ENCODE data around the gene CCDC12.

The CCDC12 gene

DNA sequence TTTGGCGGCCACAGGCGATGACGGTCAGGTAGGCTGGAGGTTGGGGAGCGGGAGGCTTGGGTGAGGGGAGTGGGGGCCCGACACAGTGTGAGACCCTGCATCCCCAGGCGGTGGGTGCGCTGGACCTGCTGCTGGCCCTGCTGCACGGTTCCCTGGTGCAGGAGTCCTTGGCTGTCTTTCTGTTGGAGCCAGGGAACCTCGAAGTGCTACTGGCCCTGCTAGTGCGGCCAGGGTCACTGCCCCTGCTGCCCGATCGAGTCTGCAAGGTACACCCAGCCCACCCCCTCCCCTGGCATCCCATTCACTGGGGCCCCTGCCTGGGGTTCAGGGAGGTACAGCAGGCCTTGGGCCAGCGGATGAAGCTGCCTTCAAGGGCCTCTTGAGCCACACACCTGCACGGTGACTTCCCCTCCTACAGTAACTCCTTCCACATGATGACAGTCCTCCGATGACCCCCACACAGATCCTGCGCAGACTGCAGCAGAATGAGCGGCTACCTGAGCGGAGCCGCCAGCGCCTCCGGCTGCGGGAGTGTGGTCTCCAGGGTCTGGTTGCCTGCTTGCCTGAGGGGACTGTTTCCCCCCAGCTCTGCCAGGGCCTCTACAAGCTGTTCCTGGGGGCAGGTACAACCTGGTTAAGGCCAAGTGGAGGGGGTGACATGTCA lies 22.4 kb upstream of the CCDC12 start:
- TF ChIP-seq ZBTB7A (IDR thresholded peaks at IDR 0.05; ENCODE audit: low read depth) = no peak
- no peak for TF ChIP-seq TEAD4 (IDR thresholded peaks at IDR 0.05)
- TF ChIP-seq, protein P1, sequence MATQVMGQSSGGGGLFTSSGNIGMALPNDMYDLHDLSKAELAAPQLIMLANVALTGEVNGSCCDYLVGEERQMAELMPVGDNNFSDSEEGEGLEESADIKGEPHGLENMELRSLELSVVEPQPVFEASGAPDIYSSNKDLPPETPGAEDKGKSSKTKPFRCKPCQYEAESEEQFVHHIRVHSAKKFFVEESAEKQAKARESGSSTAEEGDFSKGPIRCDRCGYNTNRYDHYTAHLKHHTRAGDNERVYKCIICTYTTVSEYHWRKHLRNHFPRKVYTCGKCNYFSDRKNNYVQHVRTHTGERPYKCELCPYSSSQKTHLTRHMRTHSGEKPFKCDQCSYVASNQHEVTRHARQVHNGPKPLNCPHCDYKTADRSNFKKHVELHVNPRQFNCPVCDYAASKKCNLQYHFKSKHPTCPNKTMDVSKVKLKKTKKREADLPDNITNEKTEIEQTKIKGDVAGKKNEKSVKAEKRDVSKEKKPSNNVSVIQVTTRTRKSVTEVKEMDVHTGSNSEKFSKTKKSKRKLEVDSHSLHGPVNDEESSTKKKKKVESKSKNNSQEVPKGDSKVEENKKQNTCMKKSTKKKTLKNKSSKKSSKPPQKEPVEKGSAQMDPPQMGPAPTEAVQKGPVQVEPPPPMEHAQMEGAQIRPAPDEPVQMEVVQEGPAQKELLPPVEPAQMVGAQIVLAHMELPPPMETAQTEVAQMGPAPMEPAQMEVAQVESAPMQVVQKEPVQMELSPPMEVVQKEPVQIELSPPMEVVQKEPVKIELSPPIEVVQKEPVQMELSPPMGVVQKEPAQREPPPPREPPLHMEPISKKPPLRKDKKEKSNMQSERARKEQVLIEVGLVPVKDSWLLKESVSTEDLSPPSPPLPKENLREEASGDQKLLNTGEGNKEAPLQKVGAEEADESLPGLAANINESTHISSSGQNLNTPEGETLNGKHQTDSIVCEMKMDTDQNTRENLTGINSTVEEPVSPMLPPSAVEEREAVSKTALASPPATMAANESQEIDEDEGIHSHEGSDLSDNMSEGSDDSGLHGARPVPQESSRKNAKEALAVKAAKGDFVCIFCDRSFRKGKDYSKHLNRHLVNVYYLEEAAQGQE (IDR thresholded peaks at IDR 0.05; ENCODE audit: low read depth) = no peak
- no peak for TF ChIP-seq RAD21 (IDR thresholded peaks at IDR 0.05; ENCODE audit: low read depth)
- TF ChIP-seq CREB1 (IDR thresholded peaks at IDR 0.05; ENCODE audit: low read depth) = no peak
- no peak for TF ChIP-seq FOXM1 (IDR thresholded peaks at IDR 0.05; ENCODE audit: borderline replicate concordance, low read depth)
- TF ChIP-seq CEBPB (IDR thresholded peaks at IDR 0.05) = no peak
- TF ChIP-seq EGR1 (IDR thresholded peaks at IDR 0.05) = no peak
- no peak for TF ChIP-seq YY1 (IDR thresholded peaks at IDR 0.05; ENCODE audit: low read depth)
- TF ChIP-seq TAF1 (IDR thresholded peaks at IDR 0.05; ENCODE audit: low read depth) = no peak
- TF ChIP-seq TCF12 (IDR thresholded peaks at IDR 0.05; ENCODE audit: low read depth) = no peak
- no peak for TF ChIP-seq NFIC (IDR thresholded peaks at IDR 0.05)
- TF ChIP-seq, protein P2, sequence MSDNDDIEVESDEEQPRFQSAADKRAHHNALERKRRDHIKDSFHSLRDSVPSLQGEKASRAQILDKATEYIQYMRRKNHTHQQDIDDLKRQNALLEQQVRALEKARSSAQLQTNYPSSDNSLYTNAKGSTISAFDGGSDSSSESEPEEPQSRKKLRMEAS (IDR thresholded peaks at IDR 0.05) = no peak
- TF ChIP-seq EP300 (IDR thresholded peaks at IDR 0.05; ENCODE audit: borderline replicate concordance) = no peak

DNA sequence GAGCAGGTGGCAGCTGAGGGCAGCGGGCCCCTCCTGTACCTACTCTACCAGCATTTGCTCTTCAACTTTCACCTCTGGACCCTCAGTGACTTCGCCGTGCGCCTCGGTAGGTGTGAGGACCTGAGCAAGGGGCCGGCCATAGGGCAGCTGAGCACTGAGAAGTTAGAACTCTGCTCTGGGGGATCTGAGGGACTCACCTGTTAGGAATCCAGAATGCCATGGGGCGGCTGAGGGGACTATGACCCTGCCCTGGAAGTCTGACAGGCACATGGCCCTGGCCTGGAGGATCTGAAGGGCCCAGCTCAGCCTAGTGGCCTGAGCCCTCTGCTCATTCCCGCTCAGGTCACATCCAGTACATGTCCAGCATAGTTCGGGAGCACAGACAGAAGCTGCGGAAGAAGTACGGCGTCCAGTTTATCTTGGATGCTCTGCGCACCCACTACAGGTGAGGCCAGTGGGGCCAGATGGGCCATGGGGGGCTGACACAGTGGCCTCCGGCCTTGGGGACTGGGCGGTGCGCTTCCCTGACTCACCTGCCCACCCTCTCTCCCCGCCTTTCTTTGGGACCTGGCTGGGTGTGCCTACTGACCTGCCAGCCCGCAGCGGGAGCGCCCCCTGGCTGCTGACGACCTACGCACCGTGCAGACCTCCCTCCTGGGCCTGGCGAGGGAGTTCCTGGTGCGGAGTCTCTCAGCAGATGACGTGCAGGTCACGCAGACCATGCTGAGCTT lies 21.7 kb upstream of the CCDC12 start:
- TF ChIP-seq RAD21 (IDR thresholded peaks at IDR 0.05; ENCODE audit: low read depth) (peak; percentile 91), TAF1 (IDR thresholded peaks at IDR 0.05; ENCODE audit: low read depth) (no peak), EP300 (IDR thresholded peaks at IDR 0.05; ENCODE audit: borderline replicate concordance) (no peak)

DNA sequence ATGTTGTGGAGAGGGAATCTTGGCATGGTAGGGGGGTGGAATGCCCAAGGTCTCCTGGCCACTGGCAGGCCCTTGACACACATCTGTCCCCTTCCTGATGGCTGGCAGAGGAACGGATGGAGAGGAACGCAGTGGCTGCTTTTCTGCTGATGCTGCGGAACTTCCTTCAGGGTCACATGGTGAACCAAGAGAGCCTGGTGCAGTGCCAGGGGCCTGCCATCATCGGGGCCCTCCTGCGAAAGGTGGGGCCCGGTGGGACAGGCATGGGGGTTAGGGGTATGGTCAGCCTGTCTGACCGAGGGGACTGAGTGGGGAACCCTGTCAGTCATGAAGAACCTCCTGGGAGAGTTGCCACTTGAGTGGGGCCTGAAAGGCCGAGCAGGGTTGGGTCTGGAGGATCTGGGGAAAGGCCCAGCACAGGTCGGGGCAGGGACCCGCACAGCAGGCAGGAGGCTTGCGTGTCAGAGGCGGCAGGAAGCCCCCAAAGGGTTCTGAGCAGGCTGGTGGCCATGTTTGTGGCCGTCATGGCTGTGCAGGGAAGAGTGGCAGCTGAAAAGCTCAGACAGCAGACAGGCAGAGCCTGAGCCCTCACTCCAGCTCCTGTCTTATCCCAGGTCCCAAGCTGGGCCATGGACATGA lies 21.0 kb upstream of the CCDC12 start:
- no peak for TF ChIP-seq TAF1 (IDR thresholded peaks at IDR 0.05; ENCODE audit: low read depth)

DNA sequence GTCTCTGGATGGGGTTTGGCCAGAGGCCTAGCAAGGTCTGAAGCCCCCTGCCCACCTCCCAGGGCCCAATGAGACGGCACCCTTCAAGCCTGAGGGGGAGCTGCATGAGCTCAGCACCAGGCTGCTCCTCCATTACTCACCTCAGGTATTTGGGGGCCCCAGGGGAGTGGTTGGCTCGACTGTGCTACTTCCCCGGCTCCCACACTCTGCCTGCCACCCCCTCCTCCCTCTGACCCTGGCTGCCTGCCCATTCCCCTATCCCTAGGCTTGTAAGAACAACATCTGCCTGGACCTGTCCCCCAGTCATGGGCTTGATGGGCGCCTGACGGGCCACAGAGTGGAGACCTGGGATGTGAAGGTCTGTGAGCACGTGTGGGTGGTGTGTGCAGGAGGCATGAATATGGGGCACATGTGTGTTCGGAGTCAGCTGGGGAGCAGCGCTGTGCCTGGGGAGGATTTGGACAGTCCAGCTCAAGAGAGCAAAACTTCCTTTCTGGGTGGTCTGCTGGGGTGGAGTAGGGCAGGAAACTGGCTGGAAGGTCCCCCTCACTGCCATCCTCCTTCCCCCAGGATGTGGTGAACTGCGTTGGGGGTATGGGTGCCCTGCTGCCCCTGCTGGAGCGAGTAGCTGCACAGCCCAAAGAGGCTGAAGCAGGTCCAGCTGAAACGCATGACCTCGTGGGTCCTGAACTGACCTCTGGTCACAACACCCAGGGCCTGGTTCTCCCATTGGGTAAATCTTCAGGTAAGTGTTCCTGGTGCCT lies 20.3 kb upstream of the CCDC12 start:
- TF ChIP-seq FOXM1 (IDR thresholded peaks at IDR 0.05; ENCODE audit: borderline replicate concordance, low read depth) (no peak), NFIC (IDR thresholded peaks at IDR 0.05) (no peak), YY1 (IDR thresholded peaks at IDR 0.05; ENCODE audit: low read depth) (no peak), TEAD4 (IDR thresholded peaks at IDR 0.05) (no peak), EGR1 (IDR thresholded peaks at IDR 0.05) (no peak), CEBPB (IDR thresholded peaks at IDR 0.05) (no peak), TAF1 (IDR thresholded peaks at IDR 0.05; ENCODE audit: low read depth) (no peak), TCF12 (IDR thresholded peaks at IDR 0.05; ENCODE audit: low read depth) (no peak), EP300 (IDR thresholded peaks at IDR 0.05; ENCODE audit: borderline replicate concordance) (no peak), CREB1 (IDR thresholded peaks at IDR 0.05; ENCODE audit: low read depth) (no peak), ZBTB7A (IDR thresholded peaks at IDR 0.05; ENCODE audit: low read depth) (no peak)
- TF ChIP-seq, protein P3, sequence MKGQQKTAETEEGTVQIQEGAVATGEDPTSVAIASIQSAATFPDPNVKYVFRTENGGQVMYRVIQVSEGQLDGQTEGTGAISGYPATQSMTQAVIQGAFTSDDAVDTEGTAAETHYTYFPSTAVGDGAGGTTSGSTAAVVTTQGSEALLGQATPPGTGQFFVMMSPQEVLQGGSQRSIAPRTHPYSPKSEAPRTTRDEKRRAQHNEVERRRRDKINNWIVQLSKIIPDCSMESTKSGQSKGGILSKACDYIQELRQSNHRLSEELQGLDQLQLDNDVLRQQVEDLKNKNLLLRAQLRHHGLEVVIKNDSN (IDR thresholded peaks at IDR 0.05) = no peak

DNA sequence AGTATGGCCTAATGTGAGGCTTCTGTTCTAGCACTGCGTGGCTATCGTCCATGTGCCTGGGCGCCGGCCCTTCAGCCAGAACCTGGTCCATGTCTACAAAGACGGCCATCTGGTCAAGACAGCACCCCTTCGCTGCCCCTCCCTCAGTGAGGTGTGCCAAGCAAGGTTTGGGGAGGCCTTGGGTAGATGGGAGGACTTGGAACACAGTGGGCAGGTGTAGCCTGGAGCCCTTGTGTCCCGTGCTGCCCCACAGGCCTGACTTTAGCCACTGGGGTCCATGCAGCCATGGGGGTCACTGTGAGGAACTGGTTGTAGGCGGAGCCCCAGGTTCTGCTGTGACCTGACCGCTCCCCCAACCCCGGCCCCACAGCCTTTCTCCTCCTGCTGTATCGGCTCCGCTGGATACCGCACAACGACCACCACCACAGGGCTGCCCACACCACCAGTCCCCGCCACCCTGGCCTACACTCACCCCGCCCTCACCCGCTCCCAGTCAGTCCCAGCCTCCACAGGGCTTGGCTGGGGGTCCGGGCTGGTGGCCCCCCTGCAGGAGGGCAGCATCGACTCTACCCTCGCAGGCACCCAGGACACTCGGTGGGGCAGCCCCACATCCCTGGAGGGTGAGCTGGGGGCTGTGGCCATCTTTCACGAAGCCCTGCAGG lies 19.5 kb upstream of the CCDC12 start:
- TF ChIP-seq TCF12 (IDR thresholded peaks at IDR 0.05; ENCODE audit: low read depth) (no peak), CEBPB (IDR thresholded peaks at IDR 0.05) (no peak), TEAD4 (IDR thresholded peaks at IDR 0.05) (no peak), YY1 (IDR thresholded peaks at IDR 0.05; ENCODE audit: low read depth) (no peak), CREB1 (IDR thresholded peaks at IDR 0.05; ENCODE audit: low read depth) (no peak), RAD21 (IDR thresholded peaks at IDR 0.05; ENCODE audit: low read depth) (no peak), EP300 (IDR thresholded peaks at IDR 0.05; ENCODE audit: borderline replicate concordance) (no peak), FOXM1 (IDR thresholded peaks at IDR 0.05; ENCODE audit: borderline replicate concordance, low read depth) (no peak), NFIC (IDR thresholded peaks at IDR 0.05) (no peak), TAF1 (IDR thresholded peaks at IDR 0.05; ENCODE audit: low read depth) (no peak), ZBTB7A (IDR thresholded peaks at IDR 0.05; ENCODE audit: low read depth) (no peak), EGR1 (IDR thresholded peaks at IDR 0.05) (no peak)
- TF ChIP-seq, protein P3 (IDR thresholded peaks at IDR 0.05) = no peak
- TF ChIP-seq, protein P2 (IDR thresholded peaks at IDR 0.05) = no peak
- TF ChIP-seq, protein P1 (IDR thresholded peaks at IDR 0.05; ENCODE audit: low read depth) = no peak
